Measurements from ENCODE around the gene BEND4. TPM values are rescaled to one million over a fixed set of nuclear protein-coding genes. Genes with fewer than 3 reads are reported as not detected.

Gene BEND4
- total RNA-seq, 1 experiment from 2014 or later, result not detected

DNA sequence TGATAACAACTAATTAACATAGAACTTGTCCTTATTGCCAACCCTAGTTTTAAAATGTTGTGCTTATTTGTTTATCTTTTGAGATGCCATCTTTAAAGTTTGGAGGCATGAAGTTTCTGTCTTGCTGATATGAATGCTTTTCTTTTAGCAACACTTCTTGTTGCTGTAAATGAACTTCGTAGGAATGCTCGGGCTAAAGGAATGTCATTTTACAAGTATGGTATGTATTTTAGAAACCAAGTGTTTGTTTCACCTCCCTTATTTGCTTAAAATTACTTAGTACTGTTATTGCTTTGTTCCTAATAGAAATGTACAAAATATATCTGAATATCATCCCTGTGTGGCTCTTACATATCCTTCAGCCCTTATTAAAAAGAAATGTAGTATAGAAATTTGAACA lies 86.1 kb downstream of the BEND4 start:
- no peak overlapping the region for H3K4me3 ChIP-seq (ENCODE audit: low read length)
- intact Hi-C loops (cut with micrococcal nuclease), result no loop called here
- POLR2A ChIA-PET (ENCODE audit: unreplicated experiment), result no interaction called here
- no peaks in the 10 kb centered on the region for H3F3A ChIP-seq (ENCODE audit: low read length, unreplicated experiment)
- H3K9me3 ChIP-seq (ENCODE audit: low read length), result no peaks in the 10 kb centered on the region
- DNase-seq (no peak), ATAC-seq (no peak)
- no peaks in the 10 kb centered on the region for H4K20me1 ChIP-seq (ENCODE audit: low read length)
- CTCF ChIA-PET, result no interaction called here
- no peaks in the 10 kb centered on the region for H3K79me2 ChIP-seq (ENCODE audit: low read length)
- H3K36me3 ChIP-seq (ENCODE audit: low read depth, low read length), result no peaks in the 10 kb centered on the region
- no peaks in the 10 kb centered on the region for H3K4me1 ChIP-seq (ENCODE audit: insufficient read depth, low read length)
- H3K4me2 ChIP-seq (ENCODE audit: low read length), result no peak overlapping the region
- no peaks in the 10 kb centered on the region for H3K9me2 ChIP-seq (replicated peaks; ENCODE audit: low read length)
- no peaks in the 10 kb centered on the region for H3K27me3 ChIP-seq (ENCODE audit: low read length)
- H3K27ac ChIP-seq (ENCODE audit: low read length), result no peak overlapping the region
- H3K9ac ChIP-seq (ENCODE audit: low read length), result no peak overlapping the region
- no peak overlapping the region for H2AFZ ChIP-seq (ENCODE audit: low read length)
- TF ChIP-seq, protein P1, sequence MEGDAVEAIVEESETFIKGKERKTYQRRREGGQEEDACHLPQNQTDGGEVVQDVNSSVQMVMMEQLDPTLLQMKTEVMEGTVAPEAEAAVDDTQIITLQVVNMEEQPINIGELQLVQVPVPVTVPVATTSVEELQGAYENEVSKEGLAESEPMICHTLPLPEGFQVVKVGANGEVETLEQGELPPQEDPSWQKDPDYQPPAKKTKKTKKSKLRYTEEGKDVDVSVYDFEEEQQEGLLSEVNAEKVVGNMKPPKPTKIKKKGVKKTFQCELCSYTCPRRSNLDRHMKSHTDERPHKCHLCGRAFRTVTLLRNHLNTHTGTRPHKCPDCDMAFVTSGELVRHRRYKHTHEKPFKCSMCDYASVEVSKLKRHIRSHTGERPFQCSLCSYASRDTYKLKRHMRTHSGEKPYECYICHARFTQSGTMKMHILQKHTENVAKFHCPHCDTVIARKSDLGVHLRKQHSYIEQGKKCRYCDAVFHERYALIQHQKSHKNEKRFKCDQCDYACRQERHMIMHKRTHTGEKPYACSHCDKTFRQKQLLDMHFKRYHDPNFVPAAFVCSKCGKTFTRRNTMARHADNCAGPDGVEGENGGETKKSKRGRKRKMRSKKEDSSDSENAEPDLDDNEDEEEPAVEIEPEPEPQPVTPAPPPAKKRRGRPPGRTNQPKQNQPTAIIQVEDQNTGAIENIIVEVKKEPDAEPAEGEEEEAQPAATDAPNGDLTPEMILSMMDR (conservative IDR thresholded peaks at IDR 0.05; ENCODE audit: low read depth, low read length), result no peak
- TF ChIP-seq EZH2phosphoT487 (IDR thresholded peaks at IDR 0.05; ENCODE audit: borderline replicate concordance, low read length) (no peak), EZH2 (IDR thresholded peaks at IDR 0.05; ENCODE audit: low read length, unreplicated experiment) (no peak)
- BruUV-seq (replicated peaks), result no TSS peak

Other genes with a start within 250 kb of the BEND4 start
- gene TMEM33, start 217.2 kb downstream of the BEND4 start, total RNA-seq (2014; rRNA removed), result 70.3 and 97.4 TPM in 2 replicates
- gene DCAF4L1, start 170.9 kb downstream of the BEND4 start, total RNA-seq (2014; rRNA removed), result 0.22 and 0.63 TPM in 2 replicates
- 32.4 and 32.7 TPM in 2 replicates for gene SLC30A9, start 162.1 kb downstream of the BEND4 start, total RNA-seq (2014; rRNA removed)
- gene SHISA3, start 244.8 kb upstream of the BEND4 start, total RNA-seq (2014; rRNA removed), result 29.5 and 33.5 TPM in 2 replicates